Right lobe of liver (tissue), 6 donors: ENCODE measurements around the gene OTUD4. TPM values are rescaled to one million over a fixed set of nuclear protein-coding genes. Genes with fewer than 3 reads are reported as not detected.

Experiments
- ATAC-seq, 4 donors: fragments of 200-7000 bp; cut with Tn5 transposase; one replicate each; pipeline ENCODE4 v1.9.1; 2020; ENCODE audit warnings: mild to moderate bottlenecking in 4 of 4, moderate library complexity in 4 of 4
- DNase-seq, 3 donors: peaks; one replicate each; pipeline ENCODE4 v3.0.0-alpha.2; 2020
- H3K27ac ChIP-seq, 3 donors: fragments of 200-600 bp; one replicate each; pipeline ENCODE4 v1.8.0; 2022
- H3K27me3 ChIP-seq, 2 donors: fragments of 200-600 bp; one replicate each; pipeline ENCODE4 v1.8.0; 2022
- H3K36me3 ChIP-seq, 4 donors: fragments of 200-600 bp; sonication (generic) in 1 of 4; one replicate each; pipeline versions ENCODE4 v1.5.1 to v1.8.0; 2017 to 2022; ENCODE audit warnings: control low read depth in 1 of 4
- H3K4me1 ChIP-seq, 4 donors: fragments of 200-600 bp; sonication (generic) in 1 of 4; one replicate each; pipeline versions ENCODE4 v1.5.1 to v1.8.0; 2017 to 2022; ENCODE audit warnings: control low read depth in 1 of 4
- H3K4me3 ChIP-seq, 3 donors: fragments of 200-600 bp; one replicate each; pipeline ENCODE4 v1.8.0; 2022
- H3K9me3 ChIP-seq, 4 donors: fragments of 200-600 bp; sonication (generic) in 1 of 4; one replicate each; pipeline versions ENCODE4 v1.5.1 to v1.8.0; 2017 to 2022; ENCODE audit warnings: control low read depth in 1 of 4
- CTCF ChIP-seq, 4 donors: fragments of 200-600 bp in 3 of 4; fragments of 450-650 bp in 1 of 4; IDR thresholded peaks; one replicate each; pipeline versions ENCODE4 v1.5.1 to v1.8.0; 2016 to 2022; ENCODE audit warnings: antibody characterized with exemption in 4 of 4, mild to moderate bottlenecking in 2 of 4
- POLR2A ChIP-seq: fragments of 450-650 bp; IDR thresholded peaks from one replicate; pipeline ENCODE4 v1.6.1; 2017; ENCODE audit warnings: antibody characterized with exemption, mild to moderate bottlenecking
- WGBS: methylation state at CpG from one replicate; pipeline ENCODE4 v1.1.6; 2018; ENCODE audit warnings: low coverage, low lambda C conversion rate; ENCODE audit not compliant: insufficient coverage; ENCODE audit errors: missing lambda C conversion rate; 5-methylcytosine and 5-hydroxymethylcytosine counted together
- intact Hi-C, 2 donors: fragments of 100-400 bp; cut with DNase I; formaldehyde crosslinking; loops; one replicate each; pipeline versions ENCODE4 v1.11.2 to v1.14.1; 2022
- total RNA-seq, 6 experiments: library from RNA; depleted of rRNA in 2 of 6; stranded (reverse); fragments of >200 nt in 2 of 6; fragmentation: NEBNext Ultra II Directional in 3 of 6; extraction: Animal tissue kit (Norgen Biotek cat#: 25700) in 3 of 6; gene quantifications; one replicate each; pipeline versions ENCODE4 v1.1.0 to v1.2.4, GENCODE V29; 2016 to 2023
- donor health status: DM: no; HTN: yes; CAD: no.
- donor health status: DM: no; HTN: no; CAD: no.
- donor health status: DM: no; HTN: no; CAD: no.
- donor health status: DM: no; HTN: yes; CAD: no.
- donor health status: DM: no; HTN: yes; CAD: no.

Gene OTUD4
- total RNA-seq, 6 experiments from 2014 or later, result 13.8 to 25.6 (median 20.2) TPM

GRCh38 chr4:145177511-145177905 is 2.9 kb downstream of the OTUD4 start:
- no peak for ATAC-seq
- intact Hi-C loops, result no loop called here
- 1% methylated on average over 4 of the region's 4 CpGs for WGBS
- Histone ChIP-seq H3K27ac (peak overlapping the region; percentile 97 to 99 (median 99)), H3K27me3 (no peaks in the 10 kb centered on the region), H3K36me3 (no peaks in the 10 kb centered on the region), H3K4me3 (peak overlapping the region; percentile 73 to 80 (median 74)), H3K9me3 (no peaks in the 10 kb centered on the region), H3K4me1 (peaks cover 0 to 20% (median 8%) of the 10 kb centered on the region in 4 donors)
- DNase-seq, result no peak
- TF ChIP-seq CTCF (IDR thresholded peaks at IDR 0.05) (no peak), POLR2A (no peak)

- ATAC-seq (no peak), DNase-seq (no peak)
- peaks cover 0 to 20% (median 8%) of the 10 kb centered on the region in 4 donors for H3K4me1 ChIP-seq
- no peaks in the 10 kb centered on the region for H3K9me3 ChIP-seq
- TF ChIP-seq CTCF (IDR thresholded peaks at IDR 0.05) (no peak), POLR2A (no peak)
- H3K27me3 ChIP-seq, result no peaks in the 10 kb centered on the region
- peak overlapping the region in 2 of 3 donors; percentile 73 to 74 for H3K4me3 ChIP-seq
- peak overlapping the region; percentile 97 to 99 (median 99) for H3K27ac ChIP-seq
- 28% methylated on average over 6 of the region's 9 CpGs for WGBS
- intact Hi-C loops, result no loop called here
- no peaks in the 10 kb centered on the region for H3K36me3 ChIP-seq
Measured at GRCh38 chr4:145176641-145177432, 3.6 kb downstream of the OTUD4 start.

- Histone ChIP-seq H3K36me3 (peaks cover 0 to 22% (median 13%) of the 10 kb centered on the region in 4 donors), H3K4me1 (peaks cover 0 to 10% (median 4%) of the 10 kb centered on the region in 4 donors), H3K27ac (no peak overlapping the region), H3K4me3 (no peak overlapping the region), H3K27me3 (no peaks in the 10 kb centered on the region), H3K9me3 (no peaks in the 10 kb centered on the region)
- DNase-seq (no peak), ATAC-seq (no peak)
- 46% methylated on average over 1 of the region's 1 CpG for WGBS
- intact Hi-C loops, result no loop called here
- TF ChIP-seq POLR2A, result no peak
- TF ChIP-seq CTCF (IDR thresholded peaks at IDR 0.05), result no peak
Measured at GRCh38 chr4:145171911-145172310, 8.5 kb downstream of the OTUD4 start.

- TF ChIP-seq CTCF (IDR thresholded peaks at IDR 0.05) (no peak), POLR2A (no peak)
- Histone ChIP-seq H3K4me1 (no peaks in the 10 kb centered on the region), H3K9me3 (no peaks in the 10 kb centered on the region), H3K36me3 (peaks cover 0 to 22% (median 14%) of the 10 kb centered on the region in 4 donors), H3K27me3 (no peaks in the 10 kb centered on the region), H3K4me3 (no peak overlapping the region), H3K27ac (no peak overlapping the region)
- intact Hi-C loops, result no loop called here
- ATAC-seq (no peak), DNase-seq (no peak)
- WGBS, result 63% methylated on average over 1 of the region's 1 CpG
Measured at GRCh38 chr4:145170223-145170622, 10.2 kb downstream of the OTUD4 start.
